Measurements from ENCODE around the gene ZNF267.

Gene ZNF267

GRCh38 chr16:31871510-31871909, 2.1 kb upstream of the ZNF267 start:
- TF ChIP-seq CTCF (IDR thresholded peaks at IDR 0.05; ENCODE audit: low read depth, low read length), result no peak
- in situ Hi-C loops (cut with HindIII; ENCODE audit: low sequenced_read_pairs), result no loop called here
- no peak for DNase-seq (ENCODE audit: low read depth, low spot score)
- no peak overlapping the region for H3K4me3 ChIP-seq (ENCODE audit: low read depth, low read length)

GRCh38 chr16:31872201-31872600, 1.4 kb upstream of the ZNF267 start:
- H3K4me3 ChIP-seq (ENCODE audit: low read depth, low read length), result no peak overlapping the region
- no peak for TF ChIP-seq CTCF (IDR thresholded peaks at IDR 0.05; ENCODE audit: low read depth, low read length)
- in situ Hi-C loops (cut with HindIII; ENCODE audit: low sequenced_read_pairs), result no loop called here

GRCh38 chr16:31874366-31875111, 932 bp downstream of the ZNF267 start:
- peak overlapping the region; percentile 99 for H3K4me3 ChIP-seq (ENCODE audit: low read depth, low read length)
- DNase-seq (ENCODE audit: low read depth, low spot score), result peak; percentile 28
- TF ChIP-seq CTCF (IDR thresholded peaks at IDR 0.05; ENCODE audit: low read depth, low read length), result no peak
- in situ Hi-C loops (cut with HindIII; ENCODE audit: low sequenced_read_pairs), result no loop called here

More at GRCh38 chr16:31872201-31872600, 1.4 kb upstream of the ZNF267 start:
- no peak for DNase-seq (ENCODE audit: low read depth, low spot score)

GRCh38 chr16:31875112-31875803, 1.7 kb downstream of the ZNF267 start:
- peak overlapping the region; percentile 99 for H3K4me3 ChIP-seq (ENCODE audit: low read depth, low read length)
- peak; percentile 29 for DNase-seq (ENCODE audit: low read depth, low spot score)
- TF ChIP-seq CTCF (IDR thresholded peaks at IDR 0.05; ENCODE audit: low read depth, low read length), result no peak
- in situ Hi-C loops (cut with HindIII; ENCODE audit: low sequenced_read_pairs), result no loop called here

- no peak overlapping the region for H3K4me3 ChIP-seq (ENCODE audit: low read depth, low read length)
- no peak for DNase-seq (ENCODE audit: low read depth, low spot score)
- in situ Hi-C loops (cut with HindIII; ENCODE audit: low sequenced_read_pairs), result no loop called here
- no peak for TF ChIP-seq CTCF (IDR thresholded peaks at IDR 0.05; ENCODE audit: low read depth, low read length)
Observed at GRCh38 chr16:31875928-31876547, 2.4 kb downstream of the ZNF267 start.

GRCh38 chr16:31876951-31877828, 3.6 kb downstream of the ZNF267 start:
- in situ Hi-C loops (cut with HindIII; ENCODE audit: low sequenced_read_pairs), result no loop called here
- no peak overlapping the region for H3K4me3 ChIP-seq (ENCODE audit: low read depth, low read length)
- no peak for TF ChIP-seq CTCF (IDR thresholded peaks at IDR 0.05; ENCODE audit: low read depth, low read length)
- peak; percentile 93 for DNase-seq (ENCODE audit: low read depth, low spot score)
